GM19395 (cell line): Measurements from ENCODE around the gene PGPEP1.

ENCODE experiments used
- ATAC-seq: cut with Tn5 transposase; IDR thresholded peaks from one replicate; pipeline ENCODE4 v1.9.1; 2021; ENCODE audit warnings: mild to moderate bottlenecking, moderate library complexity; ENCODE audit not compliant: unreplicated experiment

PGPEP1 gene

DNA sequence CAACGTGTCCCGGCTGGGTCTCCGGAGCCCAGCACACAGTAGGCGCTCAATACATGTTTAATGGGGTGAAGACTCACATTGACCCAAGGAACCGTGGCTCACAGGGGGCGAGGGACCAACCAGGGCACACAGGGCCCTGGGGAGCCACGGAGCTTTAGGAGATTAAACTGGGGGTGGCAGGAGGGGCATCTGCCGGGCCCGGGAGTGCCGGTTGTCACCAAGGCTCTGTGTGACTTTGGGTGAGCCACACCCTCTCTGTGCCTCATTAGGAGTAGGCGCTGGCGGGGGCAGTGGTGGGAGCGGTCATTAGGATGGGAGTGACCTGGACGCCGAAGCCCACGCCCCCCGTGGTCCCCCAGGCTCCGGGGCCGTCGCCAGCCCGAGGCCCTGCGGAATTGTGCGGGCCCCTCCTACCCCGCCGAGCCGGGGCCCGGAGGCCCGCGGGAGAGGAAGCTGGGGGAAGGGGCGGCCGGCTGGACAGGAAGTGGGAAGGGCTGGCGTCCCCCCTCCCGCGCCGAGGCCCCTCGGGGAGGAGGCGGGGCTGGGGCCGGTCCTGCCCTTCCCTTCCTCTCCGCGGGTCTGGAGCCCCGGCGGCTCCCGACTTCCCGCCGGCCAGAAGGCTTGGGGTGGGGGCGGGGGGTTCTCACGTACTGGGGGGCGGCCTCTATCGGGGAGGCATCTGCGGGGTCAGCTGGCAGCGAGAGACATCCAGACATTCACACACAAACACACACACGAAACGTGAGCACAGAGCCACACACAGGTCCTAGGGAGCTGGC, 77.0 kb downstream of the PGPEP1 start:
- no peak for ATAC-seq

DNA sequence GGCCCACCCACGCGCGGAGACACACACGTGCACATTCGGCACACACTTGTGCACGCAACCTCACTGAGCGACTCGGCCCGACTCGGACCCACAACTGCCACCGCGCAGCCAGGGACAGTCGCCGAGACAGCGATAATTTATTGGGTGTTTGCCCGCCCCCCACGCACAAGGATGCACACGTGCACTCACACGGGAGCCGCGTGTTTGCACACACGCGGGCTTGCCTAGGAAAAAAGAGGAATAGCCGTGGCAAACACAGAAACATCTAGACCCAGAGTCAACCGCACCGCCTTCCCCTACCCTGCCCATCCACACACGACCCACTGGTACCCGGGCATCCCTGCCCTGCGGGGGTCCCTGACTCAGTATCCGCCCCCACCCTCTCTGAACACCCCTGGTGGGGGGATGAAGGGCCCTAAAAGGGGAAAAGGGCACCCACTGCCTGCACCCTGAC, 77.7 kb downstream of the PGPEP1 start:
- ATAC-seq = no peak

DNA sequence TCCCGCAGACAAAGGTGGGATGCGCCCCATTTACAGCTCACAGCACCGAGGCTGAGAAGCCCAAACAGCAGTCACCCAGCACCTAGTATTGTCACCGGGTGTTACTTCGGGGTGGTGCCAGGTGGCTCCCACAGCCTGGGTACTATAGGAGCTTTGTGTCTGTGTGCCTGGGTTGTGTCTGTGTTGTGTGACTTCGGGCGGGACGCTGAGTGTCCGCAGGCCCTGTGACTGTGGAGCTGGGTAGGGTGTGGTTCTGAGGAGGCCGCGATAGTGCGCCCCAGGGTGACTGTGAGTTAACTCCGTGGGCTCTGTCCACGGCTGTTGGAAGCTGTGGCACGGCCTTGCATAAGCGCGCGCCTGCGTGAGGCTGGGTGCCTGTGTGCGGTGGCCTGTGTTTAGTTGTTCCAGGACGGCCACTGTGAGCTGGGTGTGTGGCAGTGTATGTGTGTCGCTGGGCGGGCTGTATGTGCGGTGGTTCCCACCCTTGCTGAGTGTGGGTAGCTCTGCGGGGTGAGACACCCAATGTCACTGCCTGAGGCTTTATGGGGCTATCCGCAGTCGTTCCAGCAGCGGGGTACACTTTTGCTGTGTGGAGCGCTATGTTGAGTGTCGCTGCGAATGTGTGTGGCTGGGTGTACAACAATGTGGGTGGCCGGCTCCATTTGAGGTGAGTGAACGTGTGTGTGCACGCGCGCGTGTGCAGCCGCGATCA, 78.2 kb downstream of the PGPEP1 start:
- ATAC-seq = no peak

GRCh38 chr19:18419195-18419698, 78.8 kb downstream of the PGPEP1 start, which contains the start of gene SSBP4:
Gene SSBP4 (plus strand): TSS chr19:18419398. CDS start chr19:18419649, 251 bp downstream.
- ATAC-seq = no peak
